PC-9 (cell line): ENCODE measurements around the gene KIAA0513. TPM values are rescaled to one million over a fixed set of nuclear protein-coding genes. Genes with fewer than 3 reads are reported as not detected.

Experiments
- BruUV-seq: library from RNA; stranded (reverse); fragments of 400-500 nt; replicated peaks from 2 replicates; lab custom pipeline; 2021; lab: Mats Ljungman, UMichigan
- CTCF ChIA-PET: fragments of 300-600 bp; sonication (Branson Sonifier 250); formaldehyde crosslinking; loops from one replicate; lab custom pipeline; 2022; ENCODE audit warnings: antibody characterized with exemption; lab: Charles Lee
- POLR2A ChIA-PET: fragments of 300-600 bp; sonication (Branson Sonifier 250); formaldehyde crosslinking; loops from one replicate; lab custom pipeline; 2022; ENCODE audit warnings: antibody characterized with exemption; ENCODE audit not compliant: unreplicated experiment; lab: Charles Lee
- DNase-seq, 2 experiments: peaks; one replicate each; pipeline versions ENCODE4 v3.0.0 to v3.0.0-alpha.2; 2015 to 2022; ENCODE audit warnings: mixed read lengths in 1 of 2
- H2AFZ ChIP-seq: fragments of 200-600 bp; sonication (generic); 2 replicates; pipeline ENCODE4 v1.8.1; 2017; ENCODE audit warnings: antibody characterized with exemption
- H3F3A ChIP-seq: fragments of 200-600 bp; sonication (generic); 2 replicates; pipeline ENCODE4 v1.8.1; 2017; ENCODE audit warnings: antibody characterized with exemption, mild to moderate bottlenecking, low read depth; ENCODE audit not compliant: insufficient read depth
- H3K27ac ChIP-seq: fragments of 200-600 bp; sonication (generic); 2 replicates; pipeline ENCODE4 v1.6.1; 2016; ENCODE audit warnings: mixed run types
- H3K27me3 ChIP-seq: fragments of 200-600 bp; sonication (generic); 2 replicates; pipeline ENCODE4 v1.6.1; 2016; ENCODE audit warnings: low read depth, mixed run types; ENCODE audit not compliant: insufficient read depth
- H3K36me3 ChIP-seq: fragments of 200-600 bp; sonication (generic); 2 replicates; pipeline ENCODE4 v1.6.1; 2016; ENCODE audit warnings: low read depth, mixed run types
- H3K4me1 ChIP-seq: fragments of 200-600 bp; sonication (generic); replicated peaks from 2 replicates; pipeline ENCODE4 v1.6.1; 2016; ENCODE audit warnings: mixed run types; ENCODE audit not compliant: insufficient read depth
- H3K4me2 ChIP-seq: fragments of 200-600 bp; sonication (generic); 2 replicates; pipeline ENCODE4 v1.6.1; 2017; ENCODE audit warnings: mixed run types
- H3K4me3 ChIP-seq: fragments of 200-600 bp; sonication (generic); 2 replicates; pipeline ENCODE4 v1.6.1; 2016; ENCODE audit warnings: mixed run types
- H3K79me2 ChIP-seq: fragments of 200-600 bp; sonication (generic); 2 replicates; pipeline ENCODE4 v1.6.1; 2017; ENCODE audit warnings: low read depth, mixed run types
- H3K9me2 ChIP-seq: fragments of 200-600 bp; sonication (generic); 2 replicates; pipeline ENCODE4 v1.8.1; 2017; ENCODE audit warnings: mild to moderate bottlenecking; ENCODE audit not compliant: insufficient read depth
- H3K9me3 ChIP-seq: fragments of 200-600 bp; sonication (generic); 2 replicates; pipeline ENCODE4 v1.8.1; 2016; ENCODE audit warnings: low read depth; ENCODE audit not compliant: insufficient read depth
- H4K20me1 ChIP-seq: fragments of 200-600 bp; sonication (generic); 2 replicates; pipeline ENCODE4 v1.8.1; 2017; ENCODE audit not compliant: insufficient read depth
- EZH2 ChIP-seq: fragments of 200-600 bp; sonication (generic); IDR thresholded peaks from 2 replicates; pipeline ENCODE4 v1.8.0; 2017; ENCODE audit warnings: antibody characterized with exemption, low read depth
- intact Hi-C: fragments of 100-400 bp; cut with micrococcal nuclease; formaldehyde crosslinking; loops from one replicate; pipeline ENCODE4 v1.10.0; 2022; ENCODE audit not compliant: unreplicated experiment
- total RNA-seq: library from RNA; stranded (reverse); gene quantifications from 2 replicates; pipeline ENCODE4 v1.2.3, GENCODE V29; 2021
- TF ChIP-seq, protein P1 (sequence below): fragments of 200-600 bp; sonication (generic); conservative IDR thresholded peaks from 2 replicates; pipeline ENCODE4 v1.6.1; 2017; ENCODE audit warnings: mixed run types, antibody characterized with exemption, mild to moderate bottlenecking, moderate library complexity

The KIAA0513 gene
- total RNA-seq, 1 experiment from 2014 or later: 4.3 TPM

DNA sequence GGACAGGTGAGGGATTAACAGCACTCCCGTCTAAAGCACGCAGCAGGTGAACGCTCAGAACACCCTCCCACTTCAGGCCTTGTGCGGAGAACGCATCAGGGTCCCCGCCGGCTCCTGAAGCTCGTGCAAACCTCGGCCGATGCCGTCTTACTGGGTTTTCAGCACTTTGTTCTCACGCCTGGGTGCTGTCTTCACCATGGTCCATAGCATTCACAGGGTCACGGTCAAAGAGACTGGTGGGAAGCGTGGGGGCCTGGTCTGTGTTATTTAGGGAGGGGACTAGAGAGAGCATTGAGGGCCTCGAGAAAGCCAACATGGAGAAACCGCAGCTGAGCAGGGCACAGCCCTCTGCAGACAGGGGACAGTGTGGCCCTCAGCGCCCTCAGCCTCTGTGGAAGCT lies 58.1 kb downstream of the KIAA0513 start:
- Histone ChIP-seq H3K9me3 (no peaks in the 10 kb centered on the region), H3K79me2 (no peaks in the 10 kb centered on the region), H3F3A (no peaks in the 10 kb centered on the region), H3K4me2 (no peak overlapping the region), H3K4me3 (no peak overlapping the region), H3K36me3 (no peaks in the 10 kb centered on the region), H3K9me2 (no peaks in the 10 kb centered on the region), H3K27ac (no peak overlapping the region), H2AFZ (no peak overlapping the region), H3K27me3 (0 out of 2 replicates have a peak, but pooled peaks cover 7% of the 10 kb centered on the region), H4K20me1 (no peaks in the 10 kb centered on the region), H3K4me1 (no peaks in the 10 kb centered on the region)
- no peak for DNase-seq
- ChIA-PET CTCF (interaction anchor here (0.7 kb wide), 1 partner anchor 159 kb away, joined by 7 read pairs; no protein-coding TSS in a partner anchor), POLR2A (no interaction called here)
- no peak for TF ChIP-seq EZH2
- TF ChIP-seq, protein P1, sequence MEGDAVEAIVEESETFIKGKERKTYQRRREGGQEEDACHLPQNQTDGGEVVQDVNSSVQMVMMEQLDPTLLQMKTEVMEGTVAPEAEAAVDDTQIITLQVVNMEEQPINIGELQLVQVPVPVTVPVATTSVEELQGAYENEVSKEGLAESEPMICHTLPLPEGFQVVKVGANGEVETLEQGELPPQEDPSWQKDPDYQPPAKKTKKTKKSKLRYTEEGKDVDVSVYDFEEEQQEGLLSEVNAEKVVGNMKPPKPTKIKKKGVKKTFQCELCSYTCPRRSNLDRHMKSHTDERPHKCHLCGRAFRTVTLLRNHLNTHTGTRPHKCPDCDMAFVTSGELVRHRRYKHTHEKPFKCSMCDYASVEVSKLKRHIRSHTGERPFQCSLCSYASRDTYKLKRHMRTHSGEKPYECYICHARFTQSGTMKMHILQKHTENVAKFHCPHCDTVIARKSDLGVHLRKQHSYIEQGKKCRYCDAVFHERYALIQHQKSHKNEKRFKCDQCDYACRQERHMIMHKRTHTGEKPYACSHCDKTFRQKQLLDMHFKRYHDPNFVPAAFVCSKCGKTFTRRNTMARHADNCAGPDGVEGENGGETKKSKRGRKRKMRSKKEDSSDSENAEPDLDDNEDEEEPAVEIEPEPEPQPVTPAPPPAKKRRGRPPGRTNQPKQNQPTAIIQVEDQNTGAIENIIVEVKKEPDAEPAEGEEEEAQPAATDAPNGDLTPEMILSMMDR: no peak
- intact Hi-C loops: loop anchor here (1.0 to 5.0 kb wide), 3 partner anchors 113 to 333 kb away; no protein-coding TSS in a partner anchor
- no TSS peak for BruUV-seq

DNA sequence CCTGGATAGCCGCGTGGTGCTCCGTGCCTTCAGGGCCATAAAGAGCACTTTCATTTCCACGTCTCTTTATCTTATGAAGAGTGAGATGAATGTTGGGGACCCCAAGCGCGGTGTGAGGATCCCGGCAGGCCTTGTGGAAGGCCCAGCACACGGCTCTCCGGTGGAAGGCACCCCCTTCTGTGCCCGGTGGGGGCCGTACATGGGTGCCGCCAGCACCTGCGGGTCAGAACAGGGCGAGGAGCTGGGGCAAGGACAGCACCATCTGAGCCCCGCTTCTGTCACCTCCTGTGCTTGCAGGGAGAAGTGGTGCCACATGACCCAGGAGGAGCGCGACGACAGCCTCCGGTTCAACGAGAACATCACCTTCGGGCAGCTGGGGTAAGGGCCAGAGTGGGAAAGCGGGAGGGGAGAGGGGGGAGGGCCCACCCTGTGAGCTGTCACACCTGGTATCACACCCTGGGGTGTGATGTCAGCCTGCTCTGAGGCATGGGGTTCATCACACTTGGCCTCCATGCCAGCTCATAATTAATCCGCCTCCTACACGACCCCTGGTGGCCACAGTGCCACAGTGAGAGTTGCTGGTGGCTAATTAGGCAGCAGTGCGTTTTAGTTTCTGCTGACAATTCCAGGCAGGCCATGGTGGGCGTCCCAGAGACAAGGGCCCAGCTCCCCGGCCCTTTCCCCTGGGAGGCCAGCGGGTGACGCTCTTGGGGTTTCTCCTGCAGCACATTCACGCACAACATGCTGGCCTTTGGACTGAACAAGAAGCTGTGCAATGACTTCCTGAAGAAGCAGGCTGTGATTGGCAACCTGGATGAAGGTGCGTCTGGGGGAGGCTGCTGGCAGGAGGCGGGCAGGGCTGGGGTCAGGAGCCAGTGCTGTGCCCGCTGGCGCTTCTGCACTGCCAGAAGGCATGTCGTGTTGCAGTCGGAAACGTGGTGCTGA lies 59.0 kb downstream of the KIAA0513 start:
- no TSS peak for BruUV-seq
- Histone ChIP-seq H4K20me1 (no peaks in the 10 kb centered on the region), H3K4me2 (peak overlapping the region; percentile 38; the same call in 1 of the 2 replicates), H3K9me3 (no peaks in the 10 kb centered on the region), H3K27ac (no peak overlapping the region), H3K4me3 (no peak overlapping the region), H3K9me2 (no peaks in the 10 kb centered on the region), H3K36me3 (no peaks in the 10 kb centered on the region), H3K79me2 (no peaks in the 10 kb centered on the region), H3K27me3 (0 out of 2 replicates have a peak, but pooled peaks cover 9% of the 10 kb centered on the region), H2AFZ (no peak overlapping the region), H3K4me1 (no peaks in the 10 kb centered on the region), H3F3A (no peaks in the 10 kb centered on the region)
- DNase-seq: peak; percentile 52 to 75
- ChIA-PET CTCF (interaction anchor here (0.6 to 1.0 kb wide), 8 partner anchors 74 to 576 kb away, joined by 3 to 16 read pairs (median 5); no protein-coding TSS in a partner anchor), POLR2A (interaction anchor here (0.6 to 0.7 kb wide), 3 partner anchors 31 to 81 kb away, joined by 3 to 5 read pairs (median 5); no protein-coding TSS in a partner anchor)
- intact Hi-C loops: loop anchor here (1.0 to 5.0 kb wide), 3 partner anchors 114 to 334 kb away; no protein-coding TSS in a partner anchor
- TF ChIP-seq, protein P1: peak; percentile 86
- TF ChIP-seq EZH2: no peak

GRCh38 chr16:85087899-85088569 lies 60.4 kb downstream of the KIAA0513 start:
- POLR2A ChIA-PET: no interaction called here
- Histone ChIP-seq H3K4me2 (no peak overlapping the region), H3K9me3 (no peaks in the 10 kb centered on the region), H3K9me2 (no peaks in the 10 kb centered on the region), H3K27ac (no peak overlapping the region), H3K4me1 (no peaks in the 10 kb centered on the region), H3K27me3 (0 out of 2 replicates have a peak, but pooled peaks cover 9% of the 10 kb centered on the region), H4K20me1 (no peaks in the 10 kb centered on the region), H3K79me2 (no peaks in the 10 kb centered on the region), H3F3A (no peaks in the 10 kb centered on the region), H3K36me3 (no peaks in the 10 kb centered on the region), H2AFZ (no peak overlapping the region), H3K4me3 (no peak overlapping the region)
- intact Hi-C loops: loop anchor here (5.0 kb wide), 1 partner anchor 336 kb away; no protein-coding TSS in a partner anchor
- DNase-seq: no peak
- CTCF ChIA-PET: no interaction called here
- no peak for TF ChIP-seq EZH2
- TF ChIP-seq, protein P1: no peak
- BruUV-seq: no TSS peak
